ENCODE results near the gene NEDD8. TPM values are rescaled to one million over a fixed set of nuclear protein-coding genes. Genes with fewer than 3 reads are reported as not detected.

The NEDD8 gene
- total RNA-seq, 4 donors from 2014 or later: 44.1 to 77.6 (median 67.9) TPM

GRCh38 chr14:24186831-24187538, 45.2 kb downstream of the NEDD8 start:
- Histone ChIP-seq H3K27me3 (no peaks in the 10 kb centered on the region), H3K36me3 (peaks cover 0 to 45% (median 0%) of the 10 kb centered on the region in 3 donors), H3K27ac (no peak overlapping the region), H3K4me1 (peaks cover 0 to 18% (median 9%) of the 10 kb centered on the region in 4 donors), H3K4me3 (no peak overlapping the region), H3K9me3 (no peaks in the 10 kb centered on the region)
- no peak for TF ChIP-seq POLR2A (IDR thresholded peaks at IDR 0.05)
- TF ChIP-seq CTCF (IDR thresholded peaks at IDR 0.05): no peak
- DNase-seq: no peak

GRCh38 chr14:24185741-24186140, 46.4 kb downstream of the NEDD8 start:
- TF ChIP-seq CTCF (IDR thresholded peaks at IDR 0.05) (no peak), POLR2A (IDR thresholded peaks at IDR 0.05) (no peak)
- Histone ChIP-seq H3K9me3 (no peaks in the 10 kb centered on the region), H3K4me3 (no peak overlapping the region), H3K4me1 (peaks cover 0 to 18% (median 9%) of the 10 kb centered on the region in 4 donors), H3K27me3 (no peaks in the 10 kb centered on the region), H3K36me3 (peaks cover 0 to 53% (median 0%) of the 10 kb centered on the region in 3 donors), H3K27ac (no peak overlapping the region)
- no peak for DNase-seq

GRCh38 chr14:24185026-24185425, 47.1 kb downstream of the NEDD8 start:
- Histone ChIP-seq H3K9me3 (no peaks in the 10 kb centered on the region), H3K4me3 (no peak overlapping the region), H3K27me3 (no peaks in the 10 kb centered on the region), H3K36me3 (peaks cover 0 to 61% (median 0%) of the 10 kb centered on the region in 3 donors), H3K27ac (no peak overlapping the region), H3K4me1 (peaks cover 0 to 18% (median 9%) of the 10 kb centered on the region in 4 donors)
- no peak for TF ChIP-seq POLR2A (IDR thresholded peaks at IDR 0.05)
- no peak for TF ChIP-seq CTCF (IDR thresholded peaks at IDR 0.05)
- DNase-seq: no peak

GRCh38 chr14:24184104-24184970, 47.8 kb downstream of the NEDD8 start:
- no peaks in the 10 kb centered on the region for H3K27me3 ChIP-seq
- H3K9me3 ChIP-seq: no peaks in the 10 kb centered on the region
- TF ChIP-seq POLR2A (IDR thresholded peaks at IDR 0.05) (no peak), CTCF (IDR thresholded peaks at IDR 0.05) (no peak)
- H3K4me1 ChIP-seq: peaks cover 0 to 17% (median 9%) of the 10 kb centered on the region in 4 donors
- H3K27ac ChIP-seq: no peak overlapping the region
- H3K36me3 ChIP-seq: peaks cover 0 to 66% (median 0%) of the 10 kb centered on the region in 3 donors
- no peak overlapping the region for H3K4me3 ChIP-seq
- no peak for DNase-seq

GRCh38 chr14:24183014-24183481, 49.1 kb downstream of the NEDD8 start:
- H3K27ac ChIP-seq: no peak overlapping the region
- no peaks in the 10 kb centered on the region for H3K9me3 ChIP-seq
- H3K4me1 ChIP-seq: peaks cover 0 to 7% (median 6%) of the 10 kb centered on the region in 4 donors
- H3K27me3 ChIP-seq: no peaks in the 10 kb centered on the region
- H3K36me3 ChIP-seq: peaks cover 0 to 79% (median 0%) of the 10 kb centered on the region in 3 donors
- DNase-seq: no peak
- TF ChIP-seq POLR2A (IDR thresholded peaks at IDR 0.05) (no peak), CTCF (IDR thresholded peaks at IDR 0.05) (no peak)
- H3K4me3 ChIP-seq: no peak overlapping the region
